SU-DHL-6 (cell line): ENCODE data around the gene TBCK.

Experiments
- CTCF ChIP-seq: fragments of 200-600 bp; sonication (generic); IDR thresholded peaks from one replicate; pipeline ENCODE4 v1.5.1; 2017; ENCODE audit warnings: antibody characterized with exemption, mild to moderate bottlenecking, low read length, moderate library complexity; ENCODE audit not compliant: insufficient read depth, poor library complexity, severe bottlenecking
- EZH2phosphoT487 ChIP-seq: fragments of 200-600 bp; sonication (generic), shearing (Covaris generic); conservative IDR thresholded peaks from 2 replicates; pipeline ENCODE4 v1.6.1; 2018; ENCODE audit warnings: mild to moderate bottlenecking, antibody characterized with exemption, low read length, moderate library complexity, mixed read lengths

- TF ChIP-seq CTCF (no peak), EZH2phosphoT487 (no peak)
Measured at GRCh38 chr4:106317815-106318214, 1.8 kb upstream of the TBCK start.
